Transverse colon (tissue), 4 donors: Measurements from ENCODE around the gene FCRLA. TPM values are rescaled to one million over a fixed set of nuclear protein-coding genes. Genes with fewer than 3 reads are reported as not detected.

Experiments used
- DNase-seq: peaks from one replicate; pipeline ENCODE4 v3.0.0-alpha.2; 2019
- H3K27ac ChIP-seq, 4 donors: fragments of 200-600 bp; sonication (generic); 2 replicates each; pipeline ENCODE4 v1.5.1; 2016 to 2018; ENCODE audit warnings: inconsistent platforms in 4 of 4
- H3K27me3 ChIP-seq: fragments of 200-600 bp; sonication (generic); 2 replicates; pipeline ENCODE4 v1.5.1; 2017; ENCODE audit warnings: inconsistent platforms
- H3K36me3 ChIP-seq, 4 donors: fragments of 200-600 bp; sonication (generic); 2 replicates each; pipeline ENCODE4 v1.5.1; 2017 to 2019; ENCODE audit warnings: inconsistent platforms in 4 of 4
- H3K4me1 ChIP-seq, 4 donors: fragments of 200-600 bp; sonication (generic); 2 replicates each; pipeline ENCODE4 v1.5.1; 2017 to 2020; ENCODE audit warnings: inconsistent platforms in 4 of 4
- H3K4me3 ChIP-seq, 4 donors: fragments of 200-600 bp; sonication (generic); 1 replicate in 1 of 4; 2 replicates in 3 of 4; pipeline versions ENCODE4 v1.5.1 to v1.6.1; 2017 to 2019; ENCODE audit warnings: inconsistent platforms in 4 of 4
- H3K9me3 ChIP-seq, 2 donors: fragments of 200-600 bp; sonication (generic); 2 replicates each; pipeline ENCODE4 v1.5.1; 2017 to 2019; ENCODE audit warnings: inconsistent platforms in 2 of 2
- CTCF ChIP-seq, 5 experiments: fragments of 200-600 bp in 3 of 5; fragments of 450-650 bp in 2 of 5; sonication (generic) in 3 of 5; IDR thresholded peaks; 1 replicate in 2 of 5; 2 replicates in 3 of 5; pipeline ENCODE4 v1.5.1; 2016 to 2017; ENCODE audit warnings: antibody characterized with exemption in 5 of 5, inconsistent platforms in 3 of 5, mild to moderate bottlenecking in 2 of 5, moderate library complexity in 1 of 5
- EP300 ChIP-seq: sonication (generic); formaldehyde crosslinking; IDR thresholded peaks from one replicate; pipeline ENCODE4 v1.6.1; 2017; ENCODE audit warnings: antibody characterized with exemption, low read depth
- POLR2A ChIP-seq: fragments of 450-650 bp; IDR thresholded peaks from one replicate; pipeline ENCODE4 v1.6.1; 2016; ENCODE audit warnings: antibody characterized with exemption, mild to moderate bottlenecking, moderate library complexity
- POLR2AphosphoS5 ChIP-seq, 3 donors: sonication (generic); formaldehyde crosslinking; IDR thresholded peaks; one replicate each; pipeline ENCODE4 v1.6.1; 2016; ENCODE audit warnings: antibody characterized with exemption in 3 of 3
- WGBS, 2 donors: methylation state at CpG; one replicate each; pipeline ENCODE4 v1.1.5; 2018; ENCODE audit warnings: low coverage in 1 of 2; 5-methylcytosine and 5-hydroxymethylcytosine counted together
- in situ Hi-C, 4 donors: fragments of 200-750 bp; cut with MboI; loops; one replicate each; pipeline versions ENCODE4 v1.15.0 to v1.15.1; 2017; ENCODE audit warnings: low sequenced_read_pairs in 3 of 4, low pct_ligation_motif_present in 1 of 4, low pct_unique_long_range_greater_than_20kb in 1 of 4
- intact Hi-C: fragments of 100-400 bp; cut with DNase I; formaldehyde crosslinking; loops from one replicate; pipeline ENCODE4 v1.15.1; 2023; ENCODE audit warnings: low total_unique reads
- total RNA-seq, 4 donors: library from RNA; depleted of rRNA; stranded (reverse); fragments of >200 nt; gene quantifications; one replicate each; pipeline ENCODE4 v1.1.0, GENCODE V29; 2016

The FCRLA gene
- total RNA-seq, 4 donors from 2014 or later, result 0.41 to 13.1 (median 7.0) TPM; not detected in 1

GRCh38 chr1:161710560-161710959 is 3.5 kb downstream of the FCRLA start:
- 81 to 90% methylated on average over 4 of the region's 4 CpGs for WGBS, 2 donors
- DNase-seq, result no peak
- H3K9me3 ChIP-seq, result no peaks in the 10 kb centered on the region
- H3K36me3 ChIP-seq, result no peaks in the 10 kb centered on the region
- intact Hi-C loops (no loop called here), in situ Hi-C loops (no loop called here)
- no peaks in the 10 kb centered on the region for H3K4me1 ChIP-seq
- TF ChIP-seq CTCF (IDR thresholded peaks at IDR 0.05), result no peak
- no peak for TF ChIP-seq EP300
- TF ChIP-seq POLR2AphosphoS5 (IDR thresholded peaks at IDR 0.05), result no peak
- no peak for TF ChIP-seq POLR2A
- H3K27ac ChIP-seq, result no peak overlapping the region
- peaks cover 12% of the 10 kb centered on the region for H3K27me3 ChIP-seq
- no peak overlapping the region for H3K4me3 ChIP-seq

- in situ Hi-C loops, result no loop called here
- Histone ChIP-seq H3K27ac (no peak overlapping the region), H3K36me3 (no peaks in the 10 kb centered on the region), H3K27me3 (peaks cover 30% of the 10 kb centered on the region), H3K4me1 (no peaks in the 10 kb centered on the region), H3K9me3 (no peaks in the 10 kb centered on the region), H3K4me3 (no peak overlapping the region)
- DNase-seq, result no peak
- intact Hi-C loops, result no loop called here
- TF ChIP-seq CTCF (IDR thresholded peaks at IDR 0.05), result no peak
- no peak for TF ChIP-seq POLR2A
- TF ChIP-seq EP300, result no peak
- TF ChIP-seq POLR2AphosphoS5 (IDR thresholded peaks at IDR 0.05), result no peak
- WGBS, 2 donors, result 60 to 69% methylated on average over 8 of the region's 8 CpGs
Observed at GRCh38 chr1:161718559-161719324, 11.7 kb downstream of the FCRLA start.

- WGBS, 2 donors, result 89% methylated on average over 1 of the region's 1 CpG; no CpG with 5 or more reads in 1 of the 2 donors
- no peaks in the 10 kb centered on the region for H3K36me3 ChIP-seq
- TF ChIP-seq POLR2AphosphoS5 (IDR thresholded peaks at IDR 0.05) (no peak), EP300 (no peak), CTCF (IDR thresholded peaks at IDR 0.05) (no peak)
- in situ Hi-C loops, result no loop called here
- H3K4me3 ChIP-seq, result no peak overlapping the region
- no peak overlapping the region for H3K27ac ChIP-seq
- H3K9me3 ChIP-seq, result no peaks in the 10 kb centered on the region
- no peaks in the 10 kb centered on the region for H3K4me1 ChIP-seq
- intact Hi-C loops, result no loop called here
- DNase-seq, result no peak
- peaks cover 30% of the 10 kb centered on the region for H3K27me3 ChIP-seq
Observed at GRCh38 chr1:161719325-161719611, 12.2 kb downstream of the FCRLA start.

- 88 to 94% methylated on average over 1 of the region's 1 CpG for WGBS, 2 donors
- DNase-seq, result no peak
- no peaks in the 10 kb centered on the region for H3K9me3 ChIP-seq
- intact Hi-C loops, result no loop called here
- no peaks in the 10 kb centered on the region for H3K36me3 ChIP-seq
- no peak for TF ChIP-seq POLR2A
- TF ChIP-seq POLR2AphosphoS5 (IDR thresholded peaks at IDR 0.05), result no peak
- TF ChIP-seq CTCF (IDR thresholded peaks at IDR 0.05), result no peak
- TF ChIP-seq EP300, result no peak
- in situ Hi-C loops, result no loop called here
- H3K4me3 ChIP-seq, result no peak overlapping the region
- H3K4me1 ChIP-seq, result peaks cover 0 to 1% (median 1%) of the 10 kb centered on the region in 4 donors
- H3K27ac ChIP-seq, result no peak overlapping the region
- peaks cover 36% of the 10 kb centered on the region for H3K27me3 ChIP-seq
Observed at GRCh38 chr1:161720422-161720821, 13.4 kb downstream of the FCRLA start.
